DND-41 (cell line): ENCODE data around the gene ANKRD23.

ENCODE experiments used
- ATAC-seq: fragments of 200-7000 bp; cut with Tn5 transposase; 3 replicates; pipeline ENCODE4 v1.9.1; 2021; ENCODE audit warnings: low read depth; ENCODE audit not compliant: insufficient read depth
- DNase-seq: peaks from one replicate; pipeline ENCODE4 v3.0.0-alpha.2; 2020
- H2AFZ ChIP-seq: 2 replicates; pipeline ENCODE4 v1.6.0; 2012; ENCODE audit warnings: low read depth, low read length
- H3K27ac ChIP-seq: 2 replicates; pipeline ENCODE4 v1.5.1; 2012; ENCODE audit warnings: low read length, inconsistent platforms
- H3K27me3 ChIP-seq: fragments of 200-600 bp; sonication (generic); 2 replicates; pipeline ENCODE4 v1.6.0; 2012; ENCODE audit warnings: low read length, mild to moderate bottlenecking, inconsistent platforms; ENCODE audit not compliant: insufficient read depth, poor library complexity
- H3K36me3 ChIP-seq: 2 replicates; pipeline ENCODE4 v1.5.1; 2012; ENCODE audit warnings: low read length, inconsistent platforms; ENCODE audit not compliant: insufficient read depth
- H3K4me1 ChIP-seq: 2 replicates; pipeline ENCODE4 v1.5.1; 2012; ENCODE audit warnings: mild to moderate bottlenecking, low read length; ENCODE audit not compliant: insufficient read depth
- H3K4me2 ChIP-seq: 2 replicates; pipeline ENCODE4 v1.6.0; 2012; ENCODE audit warnings: mild to moderate bottlenecking, moderate library complexity, low read length, inconsistent platforms; ENCODE audit not compliant: insufficient read depth
- H3K4me3 ChIP-seq, 2 experiments: fragments of 200-600 bp in 1 of 2; shearing (Covaris generic) in 1 of 2; 2 replicates each; pipeline ENCODE4 v1.5.1; 2012 to 2016; ENCODE audit warnings: inconsistent platforms in 2 of 2, low read length in 2 of 2, mild to moderate bottlenecking in 2 of 2, low read depth in 1 of 2, moderate library complexity in 1 of 2
- H3K79me2 ChIP-seq: 2 replicates; pipeline ENCODE4 v1.6.0; 2012; ENCODE audit warnings: low read length, inconsistent platforms; ENCODE audit not compliant: insufficient read depth
- H3K9ac ChIP-seq: 2 replicates; pipeline ENCODE4 v1.6.0; 2012; ENCODE audit warnings: low read depth, mild to moderate bottlenecking, inconsistent platforms, low read length, moderate library complexity
- H3K9me3 ChIP-seq: 2 replicates; pipeline ENCODE4 v1.5.1; 2012; ENCODE audit warnings: low read length, moderate library complexity, mild to moderate bottlenecking, inconsistent platforms; ENCODE audit not compliant: insufficient read depth, severe bottlenecking
- H4K20me1 ChIP-seq: 2 replicates; pipeline ENCODE4 v1.6.0; 2012; ENCODE audit warnings: low read length; ENCODE audit not compliant: insufficient read depth
- EZH2 ChIP-seq: IDR thresholded peaks from 3 replicates; pipeline ENCODE4 v1.6.1; 2012; ENCODE audit warnings: borderline replicate concordance, low read depth, mild to moderate bottlenecking, moderate library complexity, low read length, inconsistent platforms; ENCODE audit not compliant: severe bottlenecking
- TF ChIP-seq, protein P1 (sequence below): IDR thresholded peaks from 2 replicates; pipeline ENCODE4 v1.5.1; 2012; ENCODE audit warnings: borderline replicate concordance, low read length, moderate library complexity, mild to moderate bottlenecking; ENCODE audit not compliant: poor library complexity, severe bottlenecking; ENCODE audit errors: extremely low read depth

ANKRD23 gene

DNA sequence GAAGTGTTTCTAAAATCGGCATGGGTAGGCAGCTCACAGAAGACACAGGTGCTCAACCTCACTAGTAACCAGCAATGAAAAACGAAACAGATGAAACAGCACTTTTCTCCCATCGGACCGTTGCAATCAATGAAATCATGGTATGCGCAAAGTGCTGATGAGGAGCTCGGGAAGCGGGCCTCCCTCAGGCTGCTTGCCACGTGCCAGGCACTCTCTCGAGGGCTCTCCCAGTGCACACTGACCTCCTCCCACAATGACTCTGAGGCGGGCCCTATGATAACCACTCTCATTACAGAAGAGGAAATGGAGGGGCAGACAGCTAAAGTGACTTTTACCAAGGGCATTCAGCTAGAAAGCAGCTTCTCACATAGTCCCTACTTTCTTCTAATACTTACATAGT is 3.8 kb upstream of the ANKRD23 start:
- Histone ChIP-seq H3K9ac (no peak overlapping the region), H3K4me2 (no peak overlapping the region), H3K4me3 (no peak overlapping the region), H3K27ac (no peak overlapping the region), H2AFZ (no peak overlapping the region), H3K79me2 (no peaks in the 10 kb centered on the region), H3K9me3 (no peaks in the 10 kb centered on the region), H3K4me1 (no peaks in the 10 kb centered on the region), H4K20me1 (no peaks in the 10 kb centered on the region; the same call in none of the 2 replicates), H3K36me3 (peaks cover 52% of the 10 kb centered on the region), H3K27me3 (no peaks in the 10 kb centered on the region)
- ATAC-seq (no peak), DNase-seq (no peak)
- TF ChIP-seq, protein P1, sequence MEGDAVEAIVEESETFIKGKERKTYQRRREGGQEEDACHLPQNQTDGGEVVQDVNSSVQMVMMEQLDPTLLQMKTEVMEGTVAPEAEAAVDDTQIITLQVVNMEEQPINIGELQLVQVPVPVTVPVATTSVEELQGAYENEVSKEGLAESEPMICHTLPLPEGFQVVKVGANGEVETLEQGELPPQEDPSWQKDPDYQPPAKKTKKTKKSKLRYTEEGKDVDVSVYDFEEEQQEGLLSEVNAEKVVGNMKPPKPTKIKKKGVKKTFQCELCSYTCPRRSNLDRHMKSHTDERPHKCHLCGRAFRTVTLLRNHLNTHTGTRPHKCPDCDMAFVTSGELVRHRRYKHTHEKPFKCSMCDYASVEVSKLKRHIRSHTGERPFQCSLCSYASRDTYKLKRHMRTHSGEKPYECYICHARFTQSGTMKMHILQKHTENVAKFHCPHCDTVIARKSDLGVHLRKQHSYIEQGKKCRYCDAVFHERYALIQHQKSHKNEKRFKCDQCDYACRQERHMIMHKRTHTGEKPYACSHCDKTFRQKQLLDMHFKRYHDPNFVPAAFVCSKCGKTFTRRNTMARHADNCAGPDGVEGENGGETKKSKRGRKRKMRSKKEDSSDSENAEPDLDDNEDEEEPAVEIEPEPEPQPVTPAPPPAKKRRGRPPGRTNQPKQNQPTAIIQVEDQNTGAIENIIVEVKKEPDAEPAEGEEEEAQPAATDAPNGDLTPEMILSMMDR, result no peak
- no peak for TF ChIP-seq EZH2

DNA sequence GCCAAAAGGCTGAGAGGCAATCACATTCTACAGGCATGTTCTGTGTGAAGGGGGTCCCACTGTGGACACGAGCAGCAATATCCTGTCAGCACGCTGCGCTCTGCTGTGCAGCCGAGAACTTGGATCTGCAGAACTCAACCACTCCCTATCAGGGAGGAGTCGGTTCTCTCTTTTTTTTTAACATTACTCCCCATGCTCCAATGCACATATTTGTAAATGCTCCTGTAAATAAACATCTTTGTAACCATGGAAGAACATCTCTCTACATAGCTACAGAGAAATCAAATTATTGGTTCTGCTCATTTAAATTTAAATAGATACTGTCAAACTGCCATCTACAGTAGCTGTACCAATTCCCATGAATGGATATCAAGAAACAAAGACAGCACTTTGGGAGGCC is 3.0 kb upstream of the ANKRD23 start:
- no peak for DNase-seq
- Histone ChIP-seq H2AFZ (no peak overlapping the region), H3K36me3 (peaks cover 49% of the 10 kb centered on the region), H3K9ac (no peak overlapping the region), H3K9me3 (no peaks in the 10 kb centered on the region), H3K4me3 (no peak overlapping the region), H3K79me2 (no peaks in the 10 kb centered on the region), H3K27ac (no peak overlapping the region), H3K4me1 (no peaks in the 10 kb centered on the region), H3K27me3 (no peaks in the 10 kb centered on the region), H3K4me2 (no peak overlapping the region), H4K20me1 (no peaks in the 10 kb centered on the region; the same call in none of the 2 replicates)
- no peak for ATAC-seq
- TF ChIP-seq EZH2, result no peak
- TF ChIP-seq, protein P1, result no peak

DNA sequence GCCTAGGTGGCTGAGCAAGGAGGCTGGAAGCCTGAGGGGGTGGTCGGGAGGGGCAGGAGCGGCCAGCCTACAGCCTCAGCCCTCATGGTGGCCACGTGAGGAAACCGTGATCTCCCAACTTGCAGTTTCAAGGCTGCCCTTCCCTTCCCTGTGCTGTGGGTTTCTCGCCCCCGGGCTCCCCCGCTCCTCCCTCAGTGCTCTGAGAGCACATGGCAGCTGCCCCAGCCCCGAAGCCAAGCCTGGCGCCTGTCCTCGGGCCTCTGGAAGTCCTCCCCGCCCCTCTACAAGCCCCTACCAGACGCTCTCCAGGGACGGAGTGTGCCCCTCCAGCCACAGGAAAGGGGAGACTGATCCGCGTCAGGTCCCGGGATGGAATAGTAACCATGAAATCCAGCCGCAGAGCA is 586 bp upstream of the ANKRD23 start:
- DNase-seq, result no peak
- ATAC-seq, result no peak
- no peak for TF ChIP-seq EZH2
- TF ChIP-seq, protein P1, result no peak

DNA sequence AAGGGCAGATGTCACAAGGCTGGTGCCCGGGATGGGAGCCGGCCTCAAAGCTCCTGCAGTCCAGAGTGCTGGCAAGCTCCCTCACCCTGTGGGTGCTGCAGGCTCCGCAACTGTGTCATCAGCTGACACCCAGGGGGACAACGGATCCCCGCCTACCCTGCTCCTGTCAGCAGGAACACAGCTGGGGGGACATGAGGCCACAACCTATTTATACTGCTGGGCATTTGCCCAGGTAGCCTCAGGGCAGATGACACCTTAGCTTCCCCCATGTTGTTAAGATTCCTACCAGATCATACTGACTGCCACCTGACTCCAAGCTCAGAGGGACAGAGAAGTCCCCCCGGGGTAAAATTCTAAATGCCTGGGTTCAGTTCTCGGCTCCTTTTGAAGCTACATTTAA is 1.2 kb downstream of the ANKRD23 start:
- Histone ChIP-seq H3K79me2 (no peaks in the 10 kb centered on the region), H3K9ac (no peak overlapping the region), H3K27ac (no peak overlapping the region; the same call in 1 of the 2 replicates), H3K36me3 (peaks cover 46% of the 10 kb centered on the region), H4K20me1 (peaks cover 8% of the 10 kb centered on the region), H3K4me2 (no peak overlapping the region), H3K4me3 (no peak overlapping the region), H3K9me3 (no peaks in the 10 kb centered on the region), H3K4me1 (no peaks in the 10 kb centered on the region), H3K27me3 (no peaks in the 10 kb centered on the region), H2AFZ (no peak overlapping the region)
- ATAC-seq (no peak), DNase-seq (no peak)
- no peak for TF ChIP-seq EZH2
- TF ChIP-seq, protein P1, result no peak

More for the DNA sequence above, 586 bp upstream of the ANKRD23 start:
- peaks cover 42% of the 10 kb centered on the region for H3K36me3 ChIP-seq
- no peak overlapping the region for H3K9ac ChIP-seq
- no peak overlapping the region for H3K27ac ChIP-seq
- H3K9me3 ChIP-seq, result no peaks in the 10 kb centered on the region
- H2AFZ ChIP-seq, result no peak overlapping the region
- H3K4me1 ChIP-seq, result no peaks in the 10 kb centered on the region
- H3K79me2 ChIP-seq, result no peaks in the 10 kb centered on the region
- no peak overlapping the region for H3K4me3 ChIP-seq
- H3K4me2 ChIP-seq, result no peak overlapping the region
- no peaks in the 10 kb centered on the region; the same call in none of the 2 replicates for H4K20me1 ChIP-seq
- no peaks in the 10 kb centered on the region for H3K27me3 ChIP-seq
